SK-MEL-5 (cell line): Measurements from ENCODE around the gene OTOP1. TPM values are rescaled to one million over a fixed set of nuclear protein-coding genes. Genes with fewer than 3 reads are reported as not detected.
"Not testable (repeated sequence)": the region's sequence is repeated elsewhere in the genome, so short reads cannot be mapped to it uniquely, and the experiment has no call there.

Experiments
- DNase-seq: peaks from one replicate; pipeline ENCODE4 v3.0.0-alpha.2; 2016; ENCODE audit warnings: low read depth, low spot score
- in situ Hi-C: cut with HindIII; loops from 2 replicates; pipeline ENCODE4 v1.10.0; 2016; ENCODE audit warnings: low sequenced_read_pairs, high pct_unique_total_duplicates, low pct_unique_long_range_greater_than_20kb
- total RNA-seq: library from RNA; depleted of rRNA; stranded (reverse); fragments of >200 nt; shearing (Covaris generic); gene quantifications from 2 replicates; pipeline ENCODE4 v1.2.3, GENCODE V29; 2014

OTOP1 gene
- total RNA-seq, 1 experiment from 2014 or later: not detected

- peak; percentile 92 for DNase-seq
- in situ Hi-C loops: no loop called here
Observed at GRCh38 chr4:4248029-4248884, 21.5 kb upstream of the OTOP1 start, which contains the start of gene TMEM128. TMEM128 (minus strand) TSS chr4:4248223; CDS start chr4:4248202, 21 bp downstream.

- no peak for DNase-seq
- in situ Hi-C loops: no loop called here
Observed at GRCh38 chr4:4247696-4248028, 20.9 kb upstream of the OTOP1 start.

GRCh38 chr4:4245172-4245571, 18.4 kb upstream of the OTOP1 start:
- in situ Hi-C loops: no loop called here
- DNase-seq: no peak

- DNase-seq, in situ Hi-C loops: not testable (repeated sequence)
Observed at GRCh38 chr4:4239551-4239950, 12.8 kb upstream of the OTOP1 start.

GRCh38 chr4:4233610-4234009, 6.9 kb upstream of the OTOP1 start:
- DNase-seq: no peak
- in situ Hi-C loops: no loop called here

GRCh38 chr4:4228356-4228668, 1.6 kb upstream of the OTOP1 start:
- in situ Hi-C loops: no loop called here
- DNase-seq: no peak

- DNase-seq: no peak
- in situ Hi-C loops: no loop called here
Observed at GRCh38 chr4:4227510-4228355, 1.0 kb upstream of the OTOP1 start.

- in situ Hi-C loops: no loop called here
- DNase-seq: no peak
Observed at GRCh38 chr4:4225915-4226605, 669 bp downstream of the OTOP1 start.

- no peak for DNase-seq
- in situ Hi-C loops: no loop called here
Observed at GRCh38 chr4:4217113-4217512, 9.6 kb downstream of the OTOP1 start.

- DNase-seq: no peak
- in situ Hi-C loops: no loop called here
Observed at GRCh38 chr4:4216648-4217047, 10.1 kb downstream of the OTOP1 start.

GRCh38 chr4:4213674-4214073, 13.1 kb downstream of the OTOP1 start:
- in situ Hi-C loops, DNase-seq: not testable (repeated sequence)

- in situ Hi-C loops: no loop called here
- no peak for DNase-seq
Observed at GRCh38 chr4:4206204-4206603, 20.5 kb downstream of the OTOP1 start.

GRCh38 chr4:4204401-4204745, 22.4 kb downstream of the OTOP1 start:
- no peak for DNase-seq
- in situ Hi-C loops: no loop called here

- no peak for DNase-seq
- in situ Hi-C loops: no loop called here
Observed at GRCh38 chr4:4203688-4204400, 22.9 kb downstream of the OTOP1 start.

- no peak for DNase-seq
- in situ Hi-C loops: no loop called here
Observed at GRCh38 chr4:4202510-4202909, 24.2 kb downstream of the OTOP1 start.

GRCh38 chr4:4200624-4201023, 26.1 kb downstream of the OTOP1 start:
- no peak for DNase-seq
- in situ Hi-C loops: no loop called here

GRCh38 chr4:4195354-4195753, 31.4 kb downstream of the OTOP1 start:
- DNase-seq: no peak
- in situ Hi-C loops: no loop called here

GRCh38 chr4:4188557-4188956, 38.2 kb downstream of the OTOP1 start:
- in situ Hi-C loops, DNase-seq: not testable (repeated sequence)
